GM12892 (cell line): ENCODE results near the gene TUBB.

Source experiments
- POLR2A ChIP-seq: IDR thresholded peaks from 2 replicates; pipeline ENCODE4 v1.6.1; 2011; ENCODE audit warnings: low read depth, low read length, control low read depth
- POLR2AphosphoS5 ChIP-seq: IDR thresholded peaks from 2 replicates; pipeline ENCODE4 v1.6.1; 2011; ENCODE audit warnings: low read depth, low read length, control low read depth
- TAF1 ChIP-seq: IDR thresholded peaks from 2 replicates; pipeline ENCODE4 v1.6.1; 2011; ENCODE audit warnings: low read depth, mild to moderate bottlenecking, control low read depth, low read length, borderline replicate concordance

DNA sequence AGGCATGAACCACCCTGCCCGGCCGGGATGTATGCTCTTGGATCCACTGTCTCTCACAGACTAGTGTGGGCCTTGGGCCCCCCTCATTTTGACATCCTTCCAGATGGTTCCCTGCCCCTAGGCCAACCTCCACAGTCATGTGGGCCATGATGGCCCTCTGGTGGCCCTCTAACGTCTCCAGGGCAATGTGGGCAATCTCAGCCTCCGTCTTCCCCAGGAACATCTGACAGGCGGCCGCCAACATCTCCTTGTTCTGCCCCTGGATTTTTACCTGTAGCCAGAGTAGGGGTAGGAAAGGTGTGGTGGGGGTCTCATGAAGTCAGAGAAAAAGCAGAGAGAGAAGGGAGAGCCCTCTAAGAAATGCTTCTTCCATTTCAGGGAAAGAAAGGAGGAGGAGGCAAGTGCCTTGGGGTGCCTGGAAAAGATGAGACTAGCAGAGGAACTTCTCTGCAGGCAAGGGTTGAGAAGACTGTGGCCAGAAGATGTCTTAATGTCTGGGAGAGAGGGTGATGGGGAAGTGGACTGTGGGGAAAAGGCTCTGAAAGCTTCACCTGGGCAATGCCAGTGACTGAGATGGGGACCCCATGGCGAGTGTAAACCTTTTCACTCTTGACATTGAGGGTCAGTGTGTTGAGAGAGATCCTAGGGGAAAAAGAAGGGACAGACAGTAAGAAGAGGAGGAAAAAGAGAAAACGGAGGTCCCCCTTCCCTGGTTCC is 21.1 kb downstream of the TUBB start:
- TF ChIP-seq POLR2A = no peak
- no peak for TF ChIP-seq POLR2AphosphoS5
- no peak for TF ChIP-seq TAF1
